Activated CD4-positive, CD25-positive, alpha-beta regulatory T cell (primary cell): Measurements from ENCODE around the gene ANKS1B.
"Not testable (repeated sequence)": the region's sequence is repeated elsewhere in the genome, so short reads cannot be mapped to it uniquely, and the experiment has no call there.

ENCODE experiments used
- DNase-seq, 4 experiments: peaks; one replicate each; lab custom pipeline; 2025; lab: John Stamatoyannopoulos, UW

ANKS1B gene

DNA sequence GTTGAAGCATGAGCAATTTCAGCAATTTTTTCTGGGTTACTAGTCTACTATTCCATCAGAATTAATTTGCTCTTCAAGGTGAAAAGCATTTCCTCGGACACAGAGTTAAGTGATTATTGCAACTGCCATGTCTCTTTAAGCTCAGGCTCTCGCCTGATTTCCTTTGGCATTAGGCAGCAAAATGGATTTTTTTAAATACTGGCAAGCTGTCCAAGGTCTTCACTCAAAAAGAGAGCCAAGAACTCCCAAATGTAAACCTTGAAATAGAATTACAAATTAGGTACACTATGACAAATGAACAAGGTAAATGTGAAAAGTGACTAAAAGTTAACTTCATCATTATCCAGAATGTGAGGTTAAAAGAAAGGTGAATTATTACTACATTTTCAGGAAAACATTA, 225.3 kb downstream of the ANKS1B start:
- DNase-seq, result no peak

- DNase-seq, result no peak
Observed at GRCh38 chr12:99758997-99759396, 225.7 kb downstream of the ANKS1B start.

- DNase-seq, result no peak
Observed at GRCh38 chr12:99752740-99753139, 232.0 kb downstream of the ANKS1B start.

DNA sequence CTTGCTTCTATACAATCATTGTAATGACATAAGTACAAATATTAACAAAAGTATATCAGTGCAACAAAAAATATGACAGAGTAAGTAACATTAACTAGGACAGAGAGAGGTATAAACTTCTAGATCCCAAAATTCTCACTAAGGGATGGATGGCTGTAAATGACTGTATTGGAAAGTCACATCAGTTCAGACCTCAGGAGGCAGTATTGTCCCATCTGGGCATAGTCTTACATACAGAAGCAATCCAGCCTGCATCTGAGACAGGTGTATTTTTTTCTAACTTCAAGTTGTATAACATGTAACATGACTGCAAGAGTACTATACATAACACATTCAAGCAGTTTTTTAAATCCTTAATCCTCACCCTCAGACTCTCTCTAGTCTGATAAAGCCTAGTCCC, 238.2 kb downstream of the ANKS1B start:
- DNase-seq, result no peak

DNA sequence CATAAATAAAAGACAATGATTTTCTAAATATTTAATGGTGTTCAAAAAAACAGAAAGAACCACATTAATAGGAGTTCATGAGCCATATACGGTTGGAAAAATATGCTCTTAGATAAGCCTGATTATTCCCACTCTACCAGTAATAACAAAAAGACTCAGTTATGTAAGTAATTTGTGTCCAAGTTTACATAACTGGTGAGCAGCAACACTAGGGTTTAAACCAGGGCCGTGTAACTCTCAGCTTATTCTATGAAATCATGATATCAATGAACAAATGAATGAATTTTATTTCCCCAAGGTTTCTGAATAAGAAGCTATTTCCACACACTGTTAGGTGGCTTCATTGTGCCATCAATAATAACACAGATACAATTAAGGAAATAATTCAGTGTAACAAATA, 238.8 kb downstream of the ANKS1B start:
- DNase-seq, result no peak

DNA sequence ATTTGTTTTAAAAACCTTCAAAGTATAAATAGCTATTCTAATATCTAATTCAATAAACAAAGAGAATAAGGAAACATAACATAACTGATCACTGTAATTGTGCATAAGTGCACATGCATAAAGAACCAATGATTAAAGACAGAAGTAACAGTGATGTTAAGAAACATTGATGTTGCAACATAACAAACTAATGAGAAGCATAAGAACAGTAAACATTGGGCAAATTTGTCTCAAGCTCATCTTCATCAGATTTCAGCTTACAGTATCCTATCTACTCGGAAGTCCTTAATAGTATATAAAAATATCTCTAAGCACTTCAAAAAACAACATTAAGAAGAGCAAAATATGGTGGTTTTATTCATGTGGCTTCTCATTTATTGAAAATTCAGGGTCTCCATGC, 239.6 kb downstream of the ANKS1B start:
- DNase-seq, result no peak

GRCh38 chr12:99736760-99737269, 247.9 kb downstream of the ANKS1B start:
- no peak for DNase-seq

DNA sequence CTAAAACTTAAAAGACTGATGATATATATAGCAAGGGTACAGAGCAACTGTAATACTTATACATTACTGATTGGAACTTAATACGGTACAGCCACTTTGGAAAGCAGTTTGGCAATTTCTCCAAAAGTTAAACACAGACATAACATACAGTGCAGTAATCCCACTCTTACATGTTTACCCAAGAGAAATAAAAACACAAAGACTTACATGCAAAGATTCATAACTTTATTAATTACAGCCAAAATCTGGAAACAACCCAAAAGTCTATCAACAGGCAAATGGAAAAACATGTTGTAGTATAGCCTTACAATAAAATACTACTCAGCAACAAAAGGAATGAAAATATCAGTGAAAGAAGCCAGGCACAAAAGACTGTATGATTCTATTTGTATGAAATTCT, 252.6 kb downstream of the ANKS1B start:
- no peak for DNase-seq

DNA sequence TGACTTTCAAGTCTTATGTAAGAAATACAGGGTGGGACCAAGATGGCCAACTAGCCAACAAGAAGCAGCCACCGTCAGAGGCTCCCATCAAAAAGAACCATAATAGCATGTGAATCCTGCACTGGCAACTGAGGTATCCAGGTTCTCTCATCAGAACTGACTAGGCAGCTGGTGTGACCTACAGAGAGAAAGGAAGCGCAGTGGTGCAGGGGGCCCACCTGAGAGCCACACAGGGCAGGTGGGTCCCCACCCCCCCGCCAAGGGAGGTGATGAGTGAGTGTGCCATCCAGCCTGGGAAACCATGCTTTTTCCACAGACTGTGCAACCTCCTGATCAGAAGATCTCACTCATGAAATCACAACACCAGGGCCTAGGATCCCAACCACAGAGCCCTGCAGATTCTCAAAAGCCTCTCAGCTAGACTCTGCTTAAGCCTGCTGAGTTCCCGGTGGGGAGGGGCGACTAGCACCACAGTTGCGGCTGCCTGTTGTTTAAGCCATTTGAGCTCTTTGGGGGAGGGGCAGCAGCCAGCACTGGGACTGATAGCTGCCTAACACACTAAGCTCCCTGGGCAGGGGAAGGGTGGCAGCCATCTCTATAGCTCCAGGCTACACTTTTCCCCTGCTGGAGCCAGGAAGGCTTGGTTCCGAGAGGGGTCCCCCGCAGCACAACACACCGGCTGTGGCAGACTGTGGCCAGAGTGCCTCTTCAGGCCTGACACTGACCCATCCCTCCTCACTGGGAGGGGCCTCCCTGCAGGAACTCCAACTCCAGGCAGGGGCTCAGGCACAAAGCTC, 261.8 kb downstream of the ANKS1B start:
- no peak for DNase-seq

- DNase-seq, result no peak
Observed at GRCh38 chr12:99721715-99722275, 262.9 kb downstream of the ANKS1B start.

GRCh38 chr12:99720083-99720465, 264.7 kb downstream of the ANKS1B start:
- DNase-seq, result not testable (repeated sequence)

DNA sequence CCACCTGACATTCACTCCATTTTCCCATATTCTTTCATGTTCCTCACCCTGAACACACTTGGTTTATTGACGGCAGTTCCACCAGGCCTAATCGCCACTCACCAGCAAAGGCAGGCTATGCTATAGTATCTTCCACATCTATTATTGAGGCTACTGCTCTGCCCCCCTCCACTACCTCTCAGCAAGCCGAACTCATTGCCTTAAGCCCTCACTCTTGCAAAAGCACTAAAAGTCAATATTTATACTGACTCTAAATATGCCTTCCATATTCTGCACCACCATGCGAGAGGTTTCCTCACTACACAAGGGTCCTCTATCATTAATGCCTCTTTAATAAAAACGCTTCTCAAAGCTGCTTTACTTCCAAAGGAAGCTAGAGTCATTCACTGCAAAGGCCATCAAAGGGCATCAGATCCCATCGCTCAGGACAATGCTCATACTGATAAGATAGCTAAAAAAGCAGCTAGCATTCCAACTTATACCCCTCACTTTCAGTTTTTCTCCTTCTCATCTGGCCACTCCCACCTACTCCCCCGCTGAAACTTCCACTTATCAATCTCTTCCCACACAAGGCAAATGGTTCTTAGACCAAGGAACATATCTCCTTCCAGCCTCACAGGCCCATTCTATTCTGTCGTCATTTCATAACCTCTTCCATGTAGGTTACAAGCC, 265.2 kb downstream of the ANKS1B start:
- DNase-seq, result not testable (repeated sequence)

DNA sequence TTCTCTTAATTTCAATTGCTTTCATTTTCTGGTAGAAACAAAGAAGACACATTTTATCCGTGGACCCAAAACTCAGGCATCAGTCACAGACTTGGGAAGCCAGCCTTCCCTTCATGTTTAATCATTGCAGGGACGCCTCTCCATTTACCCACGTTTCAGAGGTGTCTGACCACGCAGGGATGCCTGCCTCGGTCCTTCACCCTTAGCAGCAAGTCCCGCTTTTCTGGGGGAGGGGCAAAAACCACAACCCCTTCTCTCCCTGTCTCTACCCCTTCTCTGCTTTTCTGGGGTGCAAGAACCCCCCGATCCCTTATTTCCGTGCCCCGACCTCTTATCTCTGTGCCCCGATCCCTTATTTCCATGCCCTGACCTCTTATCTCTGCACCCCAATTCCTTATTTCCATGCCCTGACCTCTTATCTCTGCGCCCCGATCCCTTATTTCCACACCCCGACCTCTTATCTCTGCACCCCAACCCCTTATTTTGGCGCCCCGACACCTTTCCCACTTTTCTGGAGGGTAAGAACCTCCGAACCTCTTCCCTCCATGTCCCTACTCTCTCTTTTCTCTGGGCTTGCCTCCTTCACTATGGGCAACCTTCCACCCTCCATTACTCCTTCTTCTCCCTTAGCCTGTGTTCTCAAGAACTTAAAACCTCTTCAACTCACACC, 268.8 kb downstream of the ANKS1B start:
- DNase-seq, result not testable (repeated sequence)

- DNase-seq, result not testable (repeated sequence)
Observed at GRCh38 chr12:99714921-99715320, 269.8 kb downstream of the ANKS1B start.

- DNase-seq, result no peak
Observed at GRCh38 chr12:99713946-99714520, 270.7 kb downstream of the ANKS1B start.

DNA sequence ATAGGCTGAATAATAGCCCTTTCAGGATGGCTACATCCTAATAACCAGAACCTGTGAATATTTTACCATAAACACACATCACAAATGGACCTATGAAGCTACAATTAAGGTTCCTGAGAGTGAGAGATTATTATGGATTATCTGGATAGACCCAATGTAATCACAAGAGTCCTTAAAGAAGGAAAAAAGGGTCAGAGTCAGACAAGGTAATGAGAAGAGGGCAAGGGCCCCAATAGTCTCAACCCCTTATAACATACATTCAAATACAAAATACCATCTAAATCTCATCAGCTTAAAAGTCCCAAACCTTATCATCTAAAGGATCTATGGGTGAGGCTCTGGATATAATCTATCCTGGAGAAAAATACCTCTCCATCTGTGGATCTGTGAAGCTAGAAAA, 272.5 kb downstream of the ANKS1B start:
- DNase-seq, result no peak

DNA sequence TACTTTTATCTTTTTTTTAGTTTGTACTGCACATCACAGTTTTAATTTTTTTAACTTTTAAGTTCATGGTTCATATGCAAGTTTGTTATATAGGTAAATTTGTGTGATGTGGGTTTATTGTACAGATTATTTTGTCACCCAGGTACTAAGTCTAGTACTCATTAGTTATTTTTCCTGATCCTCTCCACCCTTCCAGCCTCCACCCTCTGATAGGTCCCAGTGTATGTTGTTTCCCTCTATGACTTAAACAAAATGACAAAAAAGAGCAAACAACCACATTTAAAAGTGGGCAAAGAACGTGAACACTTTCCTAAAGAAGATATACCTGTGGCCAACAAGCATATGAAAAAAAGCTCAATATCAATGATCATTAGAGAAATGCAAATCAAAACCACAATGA, 273.5 kb downstream of the ANKS1B start:
- no peak for DNase-seq

GRCh38 chr12:99709619-99710018, 275.1 kb downstream of the ANKS1B start:
- no peak for DNase-seq

GRCh38 chr12:99709116-99709515, 275.6 kb downstream of the ANKS1B start:
- DNase-seq, result no peak

DNA sequence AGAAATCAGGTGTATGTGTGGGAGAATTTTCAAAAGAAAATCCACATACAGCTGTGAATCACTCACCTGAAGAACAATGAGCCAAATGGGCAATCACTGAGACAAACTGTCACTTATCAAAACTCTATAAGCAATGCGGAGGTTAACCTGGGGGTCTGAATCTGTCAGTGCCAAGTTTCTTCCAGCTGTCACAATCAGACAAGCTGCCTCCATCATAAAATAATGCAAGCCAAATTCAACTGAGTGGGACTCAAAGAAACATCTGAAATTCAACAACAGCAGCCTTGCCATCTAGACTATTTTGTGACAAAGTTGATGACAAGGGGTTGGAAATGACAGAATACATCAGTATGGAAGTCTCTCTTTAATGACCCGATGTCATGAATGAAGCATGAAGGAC, 276.9 kb downstream of the ANKS1B start:
- no peak for DNase-seq

GRCh38 chr12:99706736-99707473, 277.8 kb downstream of the ANKS1B start:
- no peak for DNase-seq
